Lung (tissue), 16 donors: Measurements from ENCODE around the gene HCN4. TPM values are rescaled to one million over a fixed set of nuclear protein-coding genes. Genes with fewer than 3 reads are reported as not detected.
"Not testable (repeated sequence)": the region's sequence is repeated elsewhere in the genome, so short reads cannot be mapped to it uniquely, and the experiment has no call there.

ENCODE experiments used
- ATAC-seq: fragments of 200-7000 bp; cut with Tn5 transposase; one replicate; pipeline ENCODE4 v1.9.1; 2020; ENCODE audit warnings: moderate number of reproducible peaks; ENCODE audit not compliant: insufficient read depth, low FRiP score
- DNase-seq, 3 donors: peaks; one replicate each; pipeline ENCODE4 v3.0.0-alpha.2; 2013 to 2017
- H3K27ac ChIP-seq, 2 donors: one replicate each; pipeline ENCODE4 v1.5.1; 2013; ENCODE audit warnings: mild to moderate bottlenecking in 2 of 2, moderate library complexity in 2 of 2, control low read depth in 1 of 2, inconsistent platforms in 1 of 2, low read depth in 1 of 2, low read length in 1 of 2
- H3K27me3 ChIP-seq, 3 donors: one replicate each; pipeline ENCODE4 v1.5.1; 2013; ENCODE audit warnings: low read length in 2 of 3; ENCODE audit not compliant: control insufficient read depth in 3 of 3, insufficient read depth in 3 of 3
- H3K36me3 ChIP-seq, 4 donors: one replicate each; pipeline ENCODE4 v1.5.1; 2013; ENCODE audit warnings: low read length in 4 of 4, mild to moderate bottlenecking in 1 of 4, moderate library complexity in 1 of 4; ENCODE audit not compliant: control insufficient read depth in 4 of 4, insufficient read depth in 4 of 4
- H3K4me1 ChIP-seq, 5 donors: one replicate each; pipeline ENCODE4 v1.5.1; 2013; ENCODE audit warnings: low read length in 5 of 5, mild to moderate bottlenecking in 2 of 5, moderate library complexity in 1 of 5; ENCODE audit not compliant: control insufficient read depth in 5 of 5, insufficient read depth in 5 of 5
- H3K4me3 ChIP-seq: one replicate; pipeline ENCODE4 v1.5.1; 2013; ENCODE audit warnings: mild to moderate bottlenecking, control low read depth, moderate library complexity
- H3K9ac ChIP-seq, 2 donors: one replicate each; pipeline ENCODE4 v1.5.1; 2013; ENCODE audit warnings: low read length in 2 of 2, control low read depth in 1 of 2; ENCODE audit not compliant: insufficient read depth in 1 of 2
- H3K9me3 ChIP-seq, 4 donors: one replicate each; pipeline ENCODE4 v1.5.1; 2013; ENCODE audit warnings: low read length in 3 of 4, mild to moderate bottlenecking in 1 of 4, moderate library complexity in 1 of 4; ENCODE audit not compliant: control insufficient read depth in 4 of 4, insufficient read depth in 3 of 4
- CTCF ChIP-seq: IDR thresholded peaks from 2 replicates; pipeline ENCODE4 v1.5.1; 2012; ENCODE audit warnings: mild to moderate bottlenecking; ENCODE audit errors: control extremely low read depth, extremely low read depth
- WGBS, 2 donors: extraction: QIAGEN DNeasy Blood & Tissue Kit; methylation state at CpG; one replicate each; pipeline ENCODE4 v1.1.7; 2013; 5-methylcytosine and 5-hydroxymethylcytosine counted together
- long read RNA-seq, 5 donors: transcript quantifications; one replicate each; lab custom pipeline, GENCODE V29; 2026
- polyA plus RNA-seq, 2 donors: library from polyadenylated mRNA; stranded (reverse); fragments of 200-250 nt; gene quantifications; one replicate each; pipeline ENCODE4 v1.2.1, GENCODE V29; 2013
- total RNA-seq, 2 donors: library from RNA; depleted of rRNA in 1 of 2; stranded (reverse); fragments of >200 nt in 1 of 2; gene quantifications; one replicate each; pipeline ENCODE4 v1.2.1, GENCODE V29; 2014 to 2021
- donor health status: control.
- donor health status: control.
- donor health status: Bipolar disorder and iron deficiency.
- donor health status: healthy.
- donor health status: DM: yes; HTN: yes; CAD: no.

The HCN4 gene
- total RNA-seq (1 to 10 TPM in 1 of 2 donors, under 1 TPM in 1; 0.37 to 1.0 TPM), polyA plus RNA-seq (under 1 TPM; 0.06 TPM)
- long read RNA-seq, donor 1: 0 reads
- long read RNA-seq, donor 2: 0 reads
- long read RNA-seq, donor 3: 0 reads
- long read RNA-seq, donor 4: 0 reads
- long read RNA-seq, donor 5: 0 reads

GRCh38 chr15:73368301-73369136 is at the start of gene HCN4:
Gene HCN4, minus strand, starts transcription at chr15:73368958. Its CDS starts 688 bp downstream, at chr15:73368270.
- TF ChIP-seq CTCF: no peak
- H3K36me3 ChIP-seq: no peaks in the 10 kb centered on the region
- WGBS, 2 donors: 0 to 1% methylated on average over 67 to 109 of the region's 109 CpGs
- peaks cover 0 to 2% (median 0%) of the 10 kb centered on the region in 4 donors for H3K9me3 ChIP-seq
- H3K27me3 ChIP-seq: peaks cover 13 to 69% (median 60%) of the 10 kb centered on the region in 3 donors
- DNase-seq (peak in 1 of 3 donors; percentile 24), ATAC-seq (no peak)
- H3K4me1 ChIP-seq: peaks cover 0 to 10% (median 0%) of the 10 kb centered on the region in 5 donors
- H3K4me3 ChIP-seq: peak within 1 kb of the TSS; percentile 9
- H3K27ac ChIP-seq: peak within 1 kb of the TSS in 1 of 2 donors; percentile 26
- no peak within 1 kb of the TSS for H3K9ac ChIP-seq

GRCh38 chr15:73414876-73415275 is 46.1 kb upstream of the HCN4 start:
- ATAC-seq (no peak), DNase-seq (no peak)
- Histone ChIP-seq H3K27me3 (peaks cover 0 to 2% (median 0%) of the 10 kb centered on the region in 3 donors), H3K36me3 (no peaks in the 10 kb centered on the region), H3K9me3 (no peaks in the 10 kb centered on the region), H3K9ac (no peak overlapping the region), H3K4me1 (no peaks in the 10 kb centered on the region), H3K4me3 (no peak overlapping the region), H3K27ac (no peak overlapping the region)
- WGBS, 2 donors: 70 to 78% methylated on average over 3 of the region's 3 CpGs
- TF ChIP-seq CTCF: no peak

- no peaks in the 10 kb centered on the region for H3K27me3 ChIP-seq
- peaks cover 0 to 2% (median 0%) of the 10 kb centered on the region in 5 donors for H3K4me1 ChIP-seq
- ATAC-seq (no peak), DNase-seq (no peak)
- no peak for TF ChIP-seq CTCF
- H3K4me3 ChIP-seq: no peak overlapping the region
- H3K9ac ChIP-seq: no peak overlapping the region
- no peak overlapping the region for H3K27ac ChIP-seq
- H3K36me3 ChIP-seq: no peaks in the 10 kb centered on the region
- H3K9me3 ChIP-seq: peaks cover 0 to 2% (median 0%) of the 10 kb centered on the region in 4 donors
These were observed 34.4 kb upstream of the HCN4 start for GRCh38 chr15:73403171-73403570.

- H3K36me3 ChIP-seq, H3K27ac ChIP-seq, H3K4me3 ChIP-seq, H3K27me3 ChIP-seq, H3K9me3 ChIP-seq, H3K9ac ChIP-seq, DNase-seq, H3K4me1 ChIP-seq, ATAC-seq: not testable (repeated sequence)
- WGBS, 2 donors: 61 to 68% methylated on average over 6 of the region's 6 CpGs
These were observed 31.5 kb upstream of the HCN4 start for GRCh38 chr15:73400222-73400621.
